GM12865 (cell line): ENCODE data around the gene PAQR4.
A peak's percentile ranks its signal among the peaks of the same experiment; 100 is the strongest.

Source experiments
- DNase-seq: peaks from one replicate; pipeline ENCODE4 v3.0.0; 2010; ENCODE audit warnings: low read depth
- H3K4me3 ChIP-seq: 2 replicates; pipeline ENCODE4 v1.5.1; 2011; ENCODE audit warnings: mild to moderate bottlenecking, low read depth, low read length, control low read depth
- TF ChIP-seq, protein P1 (sequence below): IDR thresholded peaks from 2 replicates; pipeline ENCODE4 v1.5.1; 2011; ENCODE audit warnings: low read length, control low read depth, low read depth, inconsistent platforms; ENCODE audit not compliant: insufficient read depth; ENCODE audit errors: missing control alignments

PAQR4 gene

DNA sequence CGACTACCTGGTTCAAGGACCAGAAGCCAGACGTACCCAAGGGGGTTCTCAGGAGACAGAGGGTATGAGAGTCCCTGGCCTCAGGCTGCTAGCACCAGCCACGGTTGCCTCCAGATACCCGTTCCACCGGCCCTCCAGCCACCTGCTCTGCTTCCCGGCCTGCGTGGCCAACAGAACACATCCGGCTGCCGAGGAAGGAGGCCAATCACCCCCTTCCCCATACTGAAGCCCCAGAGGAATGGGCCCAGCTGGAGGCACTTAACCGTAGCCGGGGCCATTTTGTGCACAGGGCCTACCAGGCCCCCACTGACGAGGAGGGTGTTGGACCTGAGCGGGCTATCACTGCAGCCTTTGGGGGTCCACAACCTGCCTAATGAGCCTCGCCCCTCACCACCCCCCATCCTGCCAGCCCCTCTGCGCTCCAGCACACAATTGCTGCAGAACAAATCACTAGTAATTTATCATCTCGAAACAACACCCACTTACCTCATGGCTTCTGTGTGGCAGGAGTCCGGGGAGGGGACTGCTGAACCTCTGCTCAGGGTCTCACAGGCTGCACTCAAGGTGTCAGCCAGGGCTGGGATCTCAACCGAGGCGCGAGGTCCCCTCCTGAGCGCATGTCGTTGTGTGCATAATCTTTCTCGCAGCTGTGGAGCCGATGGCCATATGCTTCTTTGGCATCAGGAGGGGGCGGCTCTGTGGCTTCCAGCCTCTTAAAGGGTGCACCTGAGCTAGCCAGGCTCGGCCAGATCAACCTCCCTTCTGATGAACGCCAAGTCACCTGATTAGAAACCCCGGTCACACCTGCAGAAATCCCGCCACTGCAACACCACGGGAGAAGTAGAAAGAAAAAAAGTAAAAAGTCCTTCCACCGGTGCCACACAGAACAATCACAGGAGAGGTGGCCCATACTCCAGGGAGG, 15.2 kb upstream of the PAQR4 start:
- TF ChIP-seq, protein P1, sequence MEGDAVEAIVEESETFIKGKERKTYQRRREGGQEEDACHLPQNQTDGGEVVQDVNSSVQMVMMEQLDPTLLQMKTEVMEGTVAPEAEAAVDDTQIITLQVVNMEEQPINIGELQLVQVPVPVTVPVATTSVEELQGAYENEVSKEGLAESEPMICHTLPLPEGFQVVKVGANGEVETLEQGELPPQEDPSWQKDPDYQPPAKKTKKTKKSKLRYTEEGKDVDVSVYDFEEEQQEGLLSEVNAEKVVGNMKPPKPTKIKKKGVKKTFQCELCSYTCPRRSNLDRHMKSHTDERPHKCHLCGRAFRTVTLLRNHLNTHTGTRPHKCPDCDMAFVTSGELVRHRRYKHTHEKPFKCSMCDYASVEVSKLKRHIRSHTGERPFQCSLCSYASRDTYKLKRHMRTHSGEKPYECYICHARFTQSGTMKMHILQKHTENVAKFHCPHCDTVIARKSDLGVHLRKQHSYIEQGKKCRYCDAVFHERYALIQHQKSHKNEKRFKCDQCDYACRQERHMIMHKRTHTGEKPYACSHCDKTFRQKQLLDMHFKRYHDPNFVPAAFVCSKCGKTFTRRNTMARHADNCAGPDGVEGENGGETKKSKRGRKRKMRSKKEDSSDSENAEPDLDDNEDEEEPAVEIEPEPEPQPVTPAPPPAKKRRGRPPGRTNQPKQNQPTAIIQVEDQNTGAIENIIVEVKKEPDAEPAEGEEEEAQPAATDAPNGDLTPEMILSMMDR, result no peak
- no peak overlapping the region for H3K4me3 ChIP-seq
- DNase-seq, result no peak

DNA sequence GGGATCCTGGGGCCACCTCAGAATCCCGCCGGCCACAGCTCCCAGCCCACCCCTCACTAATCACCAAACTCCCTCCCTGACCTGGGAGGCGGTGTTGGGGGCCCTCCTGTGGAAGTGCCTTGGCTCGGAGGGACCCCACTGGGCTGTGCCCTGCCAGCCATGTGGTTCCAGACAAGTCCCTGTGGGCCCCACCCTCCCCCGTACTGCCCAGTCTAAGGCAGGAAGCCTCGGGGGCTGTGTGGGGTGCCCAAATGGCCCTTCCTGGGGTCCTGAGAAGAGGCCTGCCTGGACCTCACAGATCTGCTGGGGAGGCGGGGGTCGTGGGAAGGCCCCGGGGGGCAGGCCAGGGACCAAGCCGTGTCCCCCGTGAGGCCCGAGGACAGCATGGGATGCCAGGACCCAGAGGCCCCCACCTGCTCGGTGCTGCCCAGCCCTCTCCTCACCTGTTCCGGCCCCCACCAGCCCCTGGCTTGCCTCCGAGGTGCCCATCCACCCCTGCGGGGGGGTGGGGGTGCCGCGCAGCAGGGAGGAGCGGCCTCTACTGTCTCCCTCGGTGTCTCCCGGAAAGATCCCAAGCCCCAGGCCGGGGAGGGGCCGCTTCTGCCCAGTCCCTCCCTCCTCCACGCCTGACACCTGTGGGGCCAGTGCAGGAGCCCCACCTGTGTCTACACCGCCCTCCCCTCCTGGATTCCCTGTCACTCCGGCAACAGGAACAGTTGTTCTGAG, 14.3 kb upstream of the PAQR4 start:
- no peak overlapping the region for H3K4me3 ChIP-seq
- DNase-seq, result no peak
- TF ChIP-seq, protein P1, result no peak

DNA sequence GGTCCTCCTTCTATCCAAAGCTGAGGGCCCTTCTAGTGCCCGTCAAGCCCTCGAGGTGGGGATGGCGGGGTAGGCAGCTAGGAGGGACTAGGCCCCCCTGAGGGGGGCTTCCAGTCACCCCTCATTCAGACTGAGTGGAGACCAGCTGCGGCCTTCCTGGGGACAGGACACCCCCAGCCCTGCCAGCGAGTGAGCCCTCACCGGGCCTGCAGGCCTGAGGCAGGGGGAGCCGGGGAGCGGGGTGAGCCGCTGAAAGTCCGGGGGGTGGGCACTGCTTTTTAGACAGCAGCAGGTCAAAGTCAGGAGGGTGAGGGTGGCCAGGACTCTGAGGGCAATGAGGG, 13.7 kb upstream of the PAQR4 start:
- no peak for DNase-seq
- H3K4me3 ChIP-seq, result no peak overlapping the region
- TF ChIP-seq, protein P1, result no peak

DNA sequence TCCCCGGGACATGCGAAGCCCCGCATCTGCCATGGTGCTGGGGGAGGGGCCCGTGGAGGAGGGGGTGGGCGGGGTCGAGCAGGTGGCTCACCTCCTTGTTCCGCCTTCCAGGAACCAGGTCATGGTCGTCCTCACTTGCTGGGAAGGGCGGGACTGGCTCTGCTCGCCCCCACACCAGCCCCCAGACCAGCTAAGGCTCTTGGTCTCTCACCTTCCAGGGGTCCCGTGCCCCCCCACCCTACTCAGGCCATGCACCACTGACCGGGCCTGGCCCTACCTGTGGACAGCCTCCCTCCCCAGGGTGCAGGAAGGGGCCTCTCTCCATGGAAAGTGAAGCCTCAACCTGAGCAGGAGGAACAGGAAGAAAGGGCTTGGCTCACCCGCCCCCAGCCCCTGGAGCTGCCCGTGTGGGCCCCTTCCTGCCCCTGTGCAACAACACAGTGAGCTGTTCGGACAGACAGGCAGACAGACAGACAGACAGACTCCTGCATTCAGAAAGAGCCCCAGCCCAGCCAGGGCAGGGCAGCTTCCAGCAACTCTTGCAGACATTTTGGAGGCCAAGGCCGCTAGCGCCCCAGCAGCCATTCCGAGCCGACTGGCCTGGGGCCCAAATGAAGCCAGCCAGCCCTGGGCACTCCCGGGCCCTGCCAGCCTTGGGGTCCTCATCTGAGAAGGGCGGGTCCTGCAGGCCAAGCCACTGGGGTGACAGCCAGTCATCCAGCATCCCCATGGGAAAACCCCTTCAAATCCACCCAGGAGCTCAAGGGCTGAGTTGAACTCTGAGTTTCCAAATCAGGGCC, 13.2 kb upstream of the PAQR4 start:
- H3K4me3 ChIP-seq, result no peak overlapping the region
- no peak for DNase-seq

DNA sequence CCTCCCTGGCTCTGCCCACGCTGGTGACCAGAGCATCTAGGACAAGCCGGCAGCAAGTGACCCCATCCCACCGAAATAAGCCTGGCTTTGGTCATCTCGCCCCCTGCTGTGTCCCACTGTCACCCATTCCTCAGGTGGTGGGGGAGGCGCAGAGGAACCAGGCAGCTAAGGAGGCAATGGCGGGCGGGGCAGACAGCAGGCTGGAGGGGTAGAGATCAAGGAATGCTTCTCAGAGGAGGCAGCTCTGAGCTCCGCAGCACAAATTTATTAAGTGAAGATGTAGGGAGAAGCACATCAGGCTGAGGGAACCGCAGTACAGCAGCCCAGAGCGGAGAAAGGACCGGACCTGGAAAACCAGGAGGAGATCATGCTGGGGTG, 12.6 kb upstream of the PAQR4 start:
- TF ChIP-seq, protein P1, result no peak
- H3K4me3 ChIP-seq, result no peak overlapping the region
- DNase-seq, result no peak

More for the DNA sequence above, 13.2 kb upstream of the PAQR4 start:
- TF ChIP-seq, protein P1, result no peak

DNA sequence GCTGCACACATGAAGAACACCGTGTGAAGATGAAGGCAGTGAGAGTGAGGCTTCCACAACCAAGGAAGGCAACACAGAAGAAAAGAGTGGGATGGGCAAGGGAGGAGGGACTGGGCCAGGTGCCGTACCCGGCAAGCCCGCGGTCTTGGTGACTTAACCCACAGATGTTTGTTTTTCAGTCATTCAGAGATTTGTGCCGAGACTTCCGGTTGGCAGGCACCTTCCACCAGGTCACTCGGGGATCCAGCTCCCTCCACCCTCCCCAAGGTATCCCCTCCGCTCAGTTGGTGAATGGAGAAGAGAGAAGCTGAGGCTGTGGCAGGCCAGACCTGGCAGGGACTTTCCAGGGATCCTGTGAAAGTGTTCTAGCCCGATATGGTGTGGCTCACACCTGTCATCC, 9.9 kb upstream of the PAQR4 start:
- peak; percentile 64 for DNase-seq
- TF ChIP-seq, protein P1, result no peak
- H3K4me3 ChIP-seq, result no peak overlapping the region
